ENCODE data around the gene MUC4.

Gene MUC4

GRCh38 chr3:195811756-195812155 lies at the start of gene MUC4:
TSS of gene MUC4 (minus strand) at chr3:195811929. CDS start at chr3:195811817, 112 bp downstream.
- no peak for DNase-seq (ENCODE audit: low read depth)

- no peak for DNase-seq (ENCODE audit: low read depth)
Observed at GRCh38 chr3:195860456-195860855, 48.7 kb upstream of the MUC4 start.

- DNase-seq (ENCODE audit: low read depth) = no peak
Observed at GRCh38 chr3:195859846-195860411, 48.2 kb upstream of the MUC4 start.

- peak; percentile 30 for DNase-seq (ENCODE audit: low read depth)
Observed at GRCh38 chr3:195859061-195859845, 47.5 kb upstream of the MUC4 start.

GRCh38 chr3:195856410-195857084 lies 44.8 kb upstream of the MUC4 start:
- DNase-seq (ENCODE audit: low read depth) = no peak

- no peak for DNase-seq (ENCODE audit: low read depth)
Observed at GRCh38 chr3:195855471-195856409, 44.0 kb upstream of the MUC4 start.

- DNase-seq (ENCODE audit: low read depth) = no peak
Observed at GRCh38 chr3:195854628-195855294, 43.0 kb upstream of the MUC4 start.

GRCh38 chr3:195853996-195854395 lies 42.3 kb upstream of the MUC4 start:
- DNase-seq (ENCODE audit: low read depth) = no peak

GRCh38 chr3:195853036-195853435 lies 41.3 kb upstream of the MUC4 start:
- no peak for DNase-seq (ENCODE audit: low read depth)

- peak; percentile 85 for DNase-seq (ENCODE audit: low read depth)
Observed at GRCh38 chr3:195850857-195851543, 39.3 kb upstream of the MUC4 start.

GRCh38 chr3:195849322-195850074 lies 37.8 kb upstream of the MUC4 start:
- no peak for DNase-seq (ENCODE audit: low read depth)

- DNase-seq (ENCODE audit: low read depth) = no peak
Observed at GRCh38 chr3:195847055-195847950, 35.6 kb upstream of the MUC4 start.

GRCh38 chr3:195845483-195845882 lies 33.8 kb upstream of the MUC4 start:
- no peak for DNase-seq (ENCODE audit: low read depth)

GRCh38 chr3:195844671-195845218 lies 33.0 kb upstream of the MUC4 start:
- DNase-seq (ENCODE audit: low read depth) = no peak

GRCh38 chr3:195839260-195840010 lies 27.7 kb upstream of the MUC4 start:
- DNase-seq (ENCODE audit: low read depth) = no peak

GRCh38 chr3:195838714-195839113 lies 27.0 kb upstream of the MUC4 start:
- no peak for DNase-seq (ENCODE audit: low read depth)

- no peak for DNase-seq (ENCODE audit: low read depth)
Observed at GRCh38 chr3:195836476-195837135, 24.9 kb upstream of the MUC4 start.
